Activated CD4-positive, CD25-positive, alpha-beta regulatory T cell treated with anti-CD3 and anti-CD28 coated beads, Interleukin-2, amount 50 U/mL, for 24 hours (primary cell): Measurements from ENCODE around the gene CPLX1.
"Not testable (repeated sequence)": the region's sequence is repeated elsewhere in the genome, so short reads cannot be mapped to it uniquely, and the experiment has no call there.

Experiments
- ATAC-seq, 2 donors: fragments of 150-1000 bp; cut with Tn5 transposase; one replicate each; pipeline ENCODE4 v1.10.0; 2021; ENCODE audit warnings: mild to moderate bottlenecking in 1 of 2, moderate library complexity in 1 of 2

Gene CPLX1

DNA sequence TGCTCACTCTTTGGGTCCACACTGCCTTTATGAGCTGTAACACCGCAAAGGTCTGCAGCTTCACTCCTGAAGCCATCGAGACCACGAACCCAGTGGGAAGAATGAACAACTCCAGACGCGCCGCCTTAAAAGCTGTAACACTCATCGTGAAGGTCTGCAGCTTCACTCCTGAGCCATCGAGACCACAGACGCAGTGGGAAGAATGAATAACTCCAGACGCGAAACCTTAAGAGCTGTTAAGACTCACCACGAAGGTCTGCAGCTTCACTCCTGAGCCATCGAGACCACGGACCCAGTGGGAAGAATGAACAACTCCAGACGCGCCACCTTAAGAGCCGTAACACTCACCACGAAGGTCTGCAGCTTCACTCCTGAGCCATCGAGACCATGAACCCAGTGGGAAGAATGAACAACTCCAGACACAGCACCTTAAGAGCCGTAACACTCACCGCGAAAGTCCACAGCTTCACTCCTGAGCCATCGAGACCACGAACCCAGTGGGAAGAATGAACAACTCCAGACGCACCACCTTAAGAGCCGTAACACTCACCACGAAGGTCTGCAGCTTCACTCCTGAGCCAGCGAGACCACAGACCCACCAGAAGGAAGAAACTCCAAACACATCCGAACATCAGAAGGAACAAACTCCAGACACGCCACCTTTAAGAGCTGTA is 51.4 kb downstream of the CPLX1 start:
- not testable (repeated sequence) for ATAC-seq

DNA sequence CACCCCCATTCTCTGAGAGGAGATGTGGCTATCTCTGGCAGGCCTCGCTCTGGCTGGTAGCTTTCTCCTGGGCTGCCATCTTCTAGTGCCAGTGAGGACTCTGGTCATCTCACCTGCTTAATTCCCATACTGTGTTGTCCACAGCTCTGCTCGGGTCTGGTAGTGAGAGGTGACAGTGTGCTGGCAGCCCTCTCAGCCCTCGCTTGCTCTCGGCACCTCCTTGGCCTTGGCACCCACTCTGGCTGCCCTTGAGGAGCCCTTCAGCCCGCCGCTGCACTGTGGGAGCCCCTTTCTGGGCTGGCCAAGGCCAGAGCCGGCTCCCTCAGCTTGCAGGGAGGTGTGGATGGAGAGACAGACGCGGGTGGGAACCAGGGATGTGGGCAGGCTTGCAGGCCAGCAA is 52.7 kb downstream of the CPLX1 start:
- ATAC-seq, result no peak

DNA sequence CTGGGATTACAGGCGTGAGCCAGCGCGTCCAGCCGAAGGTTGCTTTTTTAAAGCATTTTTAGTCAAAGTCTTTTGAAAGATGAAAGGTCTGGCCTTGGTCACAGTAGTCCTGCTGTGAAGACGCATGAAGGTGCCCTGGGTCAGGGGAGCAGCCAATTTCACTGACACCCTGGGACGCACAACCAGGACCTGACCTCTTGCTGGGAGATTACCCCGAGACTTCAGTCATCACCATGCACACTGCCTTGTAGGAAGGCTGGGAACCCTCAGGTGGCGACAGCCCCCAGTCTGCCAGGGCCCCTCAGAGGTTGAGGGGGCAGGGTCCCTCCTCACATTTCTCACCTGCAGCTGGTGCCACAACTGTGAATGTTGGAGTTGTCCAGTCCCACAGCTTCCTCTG is 53.2 kb downstream of the CPLX1 start:
- ATAC-seq, result no peak

DNA sequence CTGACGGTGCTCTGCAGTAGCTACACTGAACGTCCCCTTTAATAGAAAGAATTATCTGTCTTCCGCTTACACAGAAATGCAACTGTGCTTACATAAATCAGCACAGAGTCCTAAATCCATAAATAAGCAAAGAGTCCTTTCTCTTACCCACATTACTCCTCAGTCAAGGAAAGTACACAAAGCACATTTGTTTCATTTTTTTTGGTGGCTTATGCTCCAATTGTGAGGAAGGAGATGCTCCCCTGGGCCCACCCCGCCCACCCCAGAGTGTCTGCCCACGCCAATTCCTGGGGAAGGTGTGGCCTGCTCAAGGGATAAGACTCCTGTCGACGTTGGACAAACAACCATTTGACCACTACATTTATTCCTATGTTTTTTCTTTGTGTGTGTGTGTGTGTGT is 53.8 kb downstream of the CPLX1 start:
- no peak for ATAC-seq

DNA sequence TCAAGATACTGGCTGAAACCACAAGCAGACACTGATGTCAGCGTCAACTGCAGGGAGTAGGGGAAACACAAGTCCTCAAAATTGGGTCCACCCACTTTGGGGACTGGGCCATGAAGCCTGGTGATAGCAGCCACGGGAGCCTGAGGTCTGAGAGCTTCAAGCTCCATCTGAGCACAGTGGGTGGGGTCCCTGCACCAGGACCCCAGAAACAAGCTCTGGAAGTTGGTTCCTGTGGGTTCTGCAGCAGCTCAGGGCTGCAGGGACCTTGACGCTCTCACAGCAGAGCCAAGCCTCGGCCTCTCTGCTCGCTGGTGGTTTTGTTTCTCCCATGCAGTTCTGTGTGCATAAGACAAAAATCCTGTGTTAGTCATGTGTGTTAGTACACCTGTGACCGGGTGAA is 54.5 kb downstream of the CPLX1 start:
- ATAC-seq, result no peak

DNA sequence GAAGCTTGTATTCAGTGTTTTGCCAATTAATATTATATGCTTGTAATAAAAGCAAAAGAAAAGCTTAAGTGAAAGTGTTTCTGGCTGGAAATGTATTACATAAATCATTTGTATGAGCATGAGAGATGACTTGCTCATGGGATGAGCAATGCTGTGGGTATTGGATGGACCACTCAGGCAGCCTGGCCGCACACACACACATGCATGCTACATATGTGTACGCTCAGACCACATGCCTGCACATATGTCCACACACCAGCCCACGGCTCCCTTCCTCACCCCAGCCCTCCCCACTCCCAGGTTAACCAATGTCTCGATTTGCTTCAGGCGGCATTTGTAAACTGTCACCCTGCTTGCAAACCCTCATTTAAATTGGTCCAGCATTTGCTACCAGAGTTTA is 55.9 kb downstream of the CPLX1 start:
- no peak for ATAC-seq

DNA sequence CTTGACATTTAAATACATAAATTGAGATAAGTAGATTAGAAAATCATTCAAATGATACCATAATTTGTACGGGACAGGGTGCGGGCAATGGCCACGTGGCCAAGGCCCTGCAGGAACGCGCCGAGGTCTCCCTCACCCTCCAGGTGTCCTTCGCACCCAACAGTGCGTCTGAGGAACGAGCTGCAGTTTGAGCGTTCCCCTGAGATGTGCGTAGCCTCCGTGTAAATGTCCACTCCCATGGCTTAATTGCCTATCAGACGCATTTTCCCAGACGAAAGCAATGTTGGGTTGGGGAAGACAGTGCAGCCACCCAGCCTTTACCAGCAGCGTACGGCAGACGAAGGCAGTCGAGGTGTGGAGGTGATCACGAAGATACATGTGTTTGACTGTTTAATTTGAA is 56.4 kb downstream of the CPLX1 start:
- no peak for ATAC-seq

DNA sequence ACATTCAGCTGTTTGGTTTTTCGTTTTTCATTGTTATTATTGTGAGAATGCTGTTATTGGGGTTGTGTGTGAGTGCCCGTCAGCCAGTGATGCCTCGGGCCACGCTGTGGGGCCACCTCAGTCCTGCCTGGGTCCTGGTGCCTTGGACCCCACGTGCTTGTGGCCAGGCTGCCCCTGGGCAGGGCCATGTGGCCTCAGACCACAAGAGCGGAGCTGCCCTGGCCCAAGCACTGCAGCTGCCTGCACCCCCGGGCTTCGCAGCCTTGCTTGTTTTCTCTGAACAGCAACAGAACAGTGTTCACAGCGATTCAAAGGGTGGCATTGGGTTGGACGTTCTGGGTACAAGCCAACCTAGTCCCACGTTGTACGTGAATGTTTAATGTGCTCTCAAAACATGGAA is 56.9 kb downstream of the CPLX1 start:
- no peak for ATAC-seq

DNA sequence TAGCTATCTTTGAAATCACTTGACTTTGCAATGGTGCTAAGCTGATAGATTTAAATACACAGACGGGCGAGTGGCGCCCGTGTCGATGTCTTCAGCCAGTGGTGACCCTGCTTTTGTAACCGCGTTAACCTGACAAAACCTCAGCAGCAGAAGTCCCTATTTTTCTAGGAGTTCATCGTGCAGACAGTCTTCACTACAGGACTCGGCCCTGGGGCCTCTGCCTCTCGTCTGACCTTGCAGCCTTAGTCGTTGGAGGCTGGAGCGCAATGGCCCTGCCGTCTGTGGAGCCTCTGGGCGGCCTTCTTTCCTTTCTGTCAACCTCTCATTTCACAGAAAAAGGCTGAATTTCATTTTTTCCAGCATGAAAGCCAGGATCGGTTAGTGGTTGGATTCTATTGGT is 57.9 kb downstream of the CPLX1 start:
- ATAC-seq, result no peak

DNA sequence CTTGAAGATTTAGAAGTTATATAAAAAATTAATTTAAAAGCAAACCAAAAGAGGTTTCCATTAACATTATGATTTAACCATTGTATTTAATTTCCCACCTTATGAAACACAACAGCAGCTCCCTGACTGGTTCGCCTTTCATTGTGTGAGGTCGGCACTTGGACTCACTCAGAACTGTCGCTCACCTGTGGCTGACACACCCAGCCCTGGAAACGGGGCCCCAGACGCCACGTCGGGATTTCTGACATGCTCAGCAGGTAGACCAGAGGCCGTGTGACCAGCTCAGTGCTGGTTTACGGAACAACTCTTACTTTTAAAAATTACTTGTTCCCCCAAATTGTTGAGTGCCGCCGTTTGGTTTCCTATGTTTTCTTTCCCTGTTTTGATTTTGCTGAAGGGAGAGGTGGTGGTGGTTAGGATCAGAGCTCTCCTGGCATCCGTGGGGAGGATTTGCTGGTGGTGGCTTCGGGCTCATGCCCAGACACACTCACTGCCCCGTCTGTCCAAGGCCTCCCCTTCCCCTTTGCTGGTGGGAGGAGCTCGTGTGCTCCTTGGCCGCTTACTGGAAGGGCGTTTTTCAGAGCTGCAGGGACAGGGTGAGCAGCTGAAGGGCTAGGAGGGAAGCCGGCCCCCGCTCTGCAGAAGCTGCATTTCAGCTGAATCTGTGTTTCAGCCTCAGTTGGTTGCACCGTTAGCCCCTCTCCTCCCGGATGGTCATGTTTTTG is 59.2 kb downstream of the CPLX1 start:
- no peak for ATAC-seq

DNA sequence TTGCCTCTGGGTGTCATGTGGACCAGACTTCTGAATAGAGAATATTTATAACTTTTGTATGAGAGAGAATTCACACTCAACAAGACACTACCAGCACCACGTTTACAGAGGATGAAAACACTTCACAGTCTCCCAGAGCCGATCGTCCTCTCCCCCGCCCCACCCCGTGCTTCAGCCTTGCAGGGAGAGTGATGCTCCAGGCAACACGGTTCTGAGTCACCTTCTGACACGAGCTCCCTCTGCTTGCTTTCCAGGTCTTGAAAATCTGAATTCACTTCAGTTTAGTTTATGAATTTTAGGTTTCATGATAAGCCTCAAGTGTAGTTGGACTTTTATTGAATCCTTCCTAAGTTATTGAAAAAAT is 59.8 kb downstream of the CPLX1 start:
- no peak for ATAC-seq

DNA sequence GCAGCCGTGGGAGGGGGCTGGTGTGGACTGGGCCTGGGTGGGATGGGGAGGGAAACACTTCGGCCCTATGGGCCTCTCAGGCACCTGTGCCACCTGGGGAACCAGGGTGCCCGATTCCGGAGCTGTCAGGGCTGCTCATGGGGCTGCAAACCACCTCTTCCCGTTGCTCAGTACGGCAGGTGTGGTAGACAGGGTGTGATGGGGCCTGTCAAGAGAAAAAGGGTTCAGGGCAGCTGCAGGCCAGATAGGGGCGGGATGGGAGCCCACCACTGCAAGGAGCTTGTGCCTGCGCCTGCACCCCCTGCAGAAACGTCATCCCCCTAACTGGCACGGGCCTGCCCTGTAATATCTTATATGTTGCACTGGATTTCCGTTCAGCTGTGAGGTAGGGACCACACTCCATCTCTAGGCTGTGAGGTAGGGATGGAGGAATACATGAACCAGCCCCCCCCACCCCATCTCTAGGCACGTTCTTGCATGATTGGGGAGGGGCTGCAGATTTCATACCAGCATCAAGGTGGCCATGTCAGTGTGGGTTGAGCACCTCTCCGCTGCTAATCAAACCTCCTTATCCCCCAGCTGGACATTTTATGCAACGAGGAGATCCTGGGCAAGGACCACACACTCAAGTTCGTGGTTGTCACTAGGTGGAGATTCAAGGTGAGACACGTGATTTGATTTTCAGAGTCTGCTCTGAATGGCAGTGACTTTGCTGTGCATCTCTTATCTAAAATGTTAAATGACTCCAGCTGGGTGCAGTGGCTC is 61.3 kb downstream of the CPLX1 start:
- ATAC-seq, result no peak

DNA sequence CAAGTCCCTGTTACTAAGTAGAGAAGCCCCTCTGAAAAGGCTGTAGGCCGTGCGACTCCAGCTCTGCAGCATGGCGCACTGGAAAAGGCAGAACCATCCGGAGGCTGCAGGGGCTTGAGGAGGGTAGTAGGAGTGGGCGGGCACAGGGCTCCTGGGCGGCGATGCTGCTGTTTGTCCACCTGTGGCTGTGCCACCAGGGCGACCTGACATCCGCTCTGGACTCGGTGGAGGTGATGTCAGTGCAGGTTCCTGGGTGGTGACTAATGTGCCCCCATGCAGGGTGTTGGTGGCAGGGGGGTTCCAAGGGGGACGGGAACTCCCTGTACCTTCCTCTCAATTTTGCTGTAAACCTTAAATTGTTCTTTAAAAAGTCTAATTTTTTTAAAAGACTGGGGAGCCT is 62.0 kb downstream of the CPLX1 start:
- no peak for ATAC-seq

DNA sequence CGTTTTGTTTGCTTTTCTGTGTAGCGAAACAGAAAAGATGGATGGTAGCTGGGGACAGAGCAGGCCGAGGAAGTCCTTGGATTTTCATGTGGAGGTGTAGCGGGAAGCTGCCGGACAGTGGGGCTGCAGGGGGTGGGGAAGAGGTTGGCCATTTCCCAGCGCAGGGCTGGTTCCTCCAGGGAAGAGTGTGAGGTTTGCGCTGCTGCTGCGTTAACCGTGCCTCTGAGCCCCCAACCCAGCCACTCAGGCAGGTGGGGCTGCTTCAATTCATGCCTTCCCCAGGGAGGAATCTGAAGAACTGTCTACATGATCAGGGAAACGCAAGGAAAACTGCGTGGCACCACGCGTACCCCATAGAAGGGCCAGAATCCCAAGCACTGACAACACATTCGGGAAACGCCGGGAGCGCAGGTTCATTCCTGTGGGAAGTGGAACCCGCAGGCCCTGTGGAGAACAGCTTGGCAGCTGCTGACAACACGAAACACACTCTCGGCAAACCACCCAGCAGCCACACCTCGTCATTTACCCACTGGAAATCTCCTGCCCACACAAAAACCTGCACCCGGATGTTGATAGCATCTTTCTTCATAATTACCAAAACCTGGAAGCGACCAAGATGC is 62.6 kb downstream of the CPLX1 start:
- no peak for ATAC-seq

DNA sequence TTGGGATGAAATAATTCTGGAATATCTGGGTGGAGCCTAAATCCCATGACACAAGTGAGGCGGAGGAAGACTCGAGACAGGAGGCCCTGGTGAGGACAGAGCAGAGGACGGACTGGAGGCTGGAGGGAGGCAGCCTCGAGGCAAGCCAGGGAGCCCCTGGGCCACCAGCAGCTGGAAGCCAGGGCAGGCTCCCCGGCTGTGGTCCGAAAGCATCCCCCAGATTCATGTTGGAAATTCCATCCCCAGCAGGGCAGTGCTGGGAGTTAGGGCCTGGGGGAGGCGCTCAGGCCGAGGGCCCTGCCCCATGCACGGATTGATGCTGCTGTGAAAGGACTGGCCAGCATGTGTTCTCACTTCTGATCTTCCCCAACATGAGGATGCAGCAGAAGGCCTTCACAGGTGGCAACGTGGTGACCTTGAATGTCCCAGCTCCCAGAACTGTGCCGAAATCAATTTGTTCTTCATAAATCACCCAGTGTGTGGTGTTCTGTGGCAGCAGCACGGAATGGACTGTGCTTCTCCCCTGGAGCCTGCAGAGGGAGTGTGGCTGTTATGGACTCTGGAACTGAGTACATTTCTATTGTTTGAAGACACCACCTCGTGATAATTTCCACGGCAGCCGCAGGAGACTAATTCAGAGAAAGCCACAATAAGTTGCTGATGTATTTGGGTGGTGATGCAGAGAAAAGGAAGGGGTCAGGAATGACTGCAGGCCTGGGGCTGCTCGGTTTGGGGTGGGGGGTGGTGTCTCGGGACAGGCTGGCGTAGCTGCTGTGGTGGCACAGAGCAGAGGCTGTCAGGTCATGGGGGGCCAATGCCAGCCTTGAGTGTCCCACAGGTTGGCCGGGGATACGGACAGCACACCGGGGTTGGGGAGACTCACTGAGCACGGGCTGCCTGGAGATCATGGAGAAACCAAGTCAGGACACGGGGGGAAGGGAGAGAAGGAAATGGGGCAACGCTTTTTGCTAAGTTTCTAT is 63.4 kb downstream of the CPLX1 start:
- peak in 1 of 2 donors; percentile 17 for ATAC-seq

DNA sequence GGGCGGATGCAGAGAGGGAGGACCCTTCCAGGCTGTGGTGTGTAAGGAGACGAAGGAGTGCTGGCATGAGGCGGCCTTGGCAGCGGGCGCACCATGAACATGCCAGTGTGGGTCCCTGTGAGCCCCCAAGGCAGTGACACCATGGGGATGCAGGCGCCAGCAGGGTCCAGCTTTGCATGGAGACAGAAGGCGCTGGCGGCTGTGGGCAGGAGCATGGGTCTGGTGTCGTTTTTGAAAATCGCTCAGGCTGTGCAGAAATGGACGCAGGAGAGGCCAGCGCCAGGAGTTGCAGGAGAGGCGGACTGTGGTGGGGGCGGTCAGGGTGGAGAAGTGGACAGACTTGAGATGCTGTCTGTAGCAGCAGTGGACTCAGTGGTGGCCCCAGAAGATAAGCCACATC is 64.2 kb downstream of the CPLX1 start:
- ATAC-seq, result no peak

DNA sequence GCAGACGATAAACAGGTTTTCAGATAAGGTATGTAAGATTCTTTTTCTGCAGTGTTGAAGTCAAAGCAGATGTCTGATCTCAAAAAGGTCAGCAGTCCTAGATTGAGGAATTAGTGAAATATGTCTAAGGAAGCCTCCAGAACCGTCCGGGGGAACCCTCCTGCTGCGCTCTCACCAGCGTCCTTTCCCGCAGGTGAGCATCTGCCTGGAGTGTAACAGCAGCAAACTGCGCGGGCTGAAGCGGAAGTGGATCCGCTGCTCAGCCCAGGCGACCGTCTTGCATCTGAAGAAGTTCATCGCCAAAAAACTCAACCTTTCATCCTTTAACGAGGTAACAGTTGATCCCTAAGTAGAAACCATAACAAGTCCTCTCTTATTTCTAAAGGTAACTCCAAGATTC is 64.8 kb downstream of the CPLX1 start:
- no peak for ATAC-seq

DNA sequence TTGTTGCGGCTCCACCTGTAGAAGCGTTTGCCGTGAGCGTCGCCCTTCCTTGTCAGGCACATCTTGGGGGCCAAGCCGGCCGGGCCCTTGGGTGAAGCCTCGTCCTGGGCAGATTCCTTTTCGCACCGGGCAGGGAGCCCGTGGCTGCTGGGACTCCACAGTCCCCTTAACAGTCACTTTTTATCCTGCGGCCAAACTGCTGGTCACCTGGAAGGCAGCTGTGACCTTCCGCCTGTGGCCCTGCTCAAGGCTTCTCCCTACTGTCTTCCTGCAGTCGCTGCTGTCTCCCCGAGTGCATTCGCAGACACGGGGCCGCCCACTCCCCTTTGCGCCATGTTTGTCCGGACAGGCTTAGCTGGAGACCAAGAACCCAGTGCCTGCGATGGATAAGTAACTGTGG is 65.3 kb downstream of the CPLX1 start:
- ATAC-seq, result no peak

DNA sequence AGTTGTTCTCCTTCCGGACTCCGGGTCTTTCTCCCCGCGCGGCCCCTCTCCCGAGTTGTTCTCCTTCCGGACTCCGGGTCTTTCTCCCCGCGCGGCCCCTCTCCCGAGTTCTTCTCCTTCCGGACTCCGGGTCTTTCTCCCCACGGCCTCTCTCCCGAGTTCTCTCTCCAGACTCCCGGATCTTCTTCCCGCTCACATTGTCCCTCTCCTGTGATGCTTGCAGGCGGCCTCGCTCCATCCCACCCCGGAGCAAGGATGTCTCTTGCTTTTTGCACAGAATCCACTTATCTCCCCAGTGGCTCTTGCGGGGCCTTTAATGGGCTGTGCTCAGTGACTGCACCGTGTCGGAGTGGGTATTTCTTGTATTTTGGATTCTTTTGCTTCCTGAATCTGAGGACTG is 66.1 kb downstream of the CPLX1 start:
- ATAC-seq, result not testable (repeated sequence)

DNA sequence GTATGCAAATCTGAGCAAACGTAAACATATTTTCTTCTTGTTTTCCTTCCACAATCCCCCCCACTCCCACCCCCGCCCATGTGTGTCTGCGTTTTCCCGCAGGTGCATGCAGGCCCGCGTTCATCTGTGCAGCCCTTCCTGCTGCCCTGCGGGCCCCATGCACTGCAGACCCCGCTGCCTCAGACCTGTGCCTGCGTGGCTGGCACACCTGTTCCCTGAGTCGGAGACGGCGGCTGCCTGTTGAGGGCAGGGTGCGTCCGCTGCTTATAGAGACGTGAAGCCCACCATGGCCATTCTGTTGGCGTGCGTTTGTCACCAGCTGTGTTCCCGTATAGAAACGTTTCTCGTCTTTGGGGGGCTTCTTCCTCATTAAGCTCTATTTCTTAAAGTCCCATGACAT is 68.8 kb downstream of the CPLX1 start:
- no peak for ATAC-seq

DNA sequence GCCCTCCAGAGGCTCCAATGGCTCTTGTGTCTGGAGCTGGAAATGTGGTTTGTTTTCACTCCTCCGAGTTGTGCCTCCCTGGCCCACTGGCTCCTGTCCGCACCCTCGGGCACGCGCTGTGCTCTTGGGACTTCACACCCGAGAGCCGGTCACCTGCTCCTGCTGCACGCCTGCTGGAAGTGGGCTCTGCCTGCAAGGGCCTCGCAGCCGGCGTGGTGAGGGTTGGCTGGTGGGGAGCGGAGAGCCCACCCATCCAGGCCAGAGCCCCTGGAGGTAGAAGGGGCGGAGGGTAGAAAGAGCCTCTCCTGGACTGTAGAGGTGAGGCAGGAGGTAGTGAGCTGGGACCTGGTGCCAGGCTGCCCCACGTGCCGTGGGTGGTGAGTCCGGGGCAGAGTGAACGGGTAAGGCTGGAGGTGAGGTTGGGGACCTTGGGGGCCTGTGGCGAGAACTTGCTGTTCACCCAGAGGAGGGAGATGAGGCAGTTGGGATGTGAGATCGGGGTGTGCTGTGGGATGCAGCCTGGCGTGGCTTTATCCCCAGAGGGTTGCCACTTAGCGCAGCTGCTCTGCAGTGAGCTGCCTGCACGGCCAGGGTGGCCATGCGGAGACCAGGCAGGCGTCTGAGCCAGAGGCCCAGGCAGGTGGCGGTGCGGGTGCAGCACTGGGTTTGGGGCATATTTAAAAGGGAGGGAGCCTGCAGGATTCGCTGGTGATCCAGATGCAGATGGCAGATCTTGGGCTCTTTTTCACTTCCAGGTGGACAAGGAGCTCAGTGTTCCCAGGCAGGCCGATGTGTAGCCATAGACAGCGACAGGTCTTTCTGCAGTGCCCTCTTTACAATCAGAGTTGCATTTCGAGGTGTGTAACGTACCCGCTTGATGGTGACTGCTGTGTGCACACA is 71.5 kb downstream of the CPLX1 start:
- no peak for ATAC-seq
